T-helper 22 cell (primary cell): ENCODE data around the gene ZFP3.
"Not testable (repeated sequence)": the region's sequence is repeated elsewhere in the genome, so short reads cannot be mapped to it uniquely, and the experiment has no call there.

Experiments
- DNase-seq: peaks from one replicate; pipeline ENCODE4 v3.0.0-alpha.2; 2020; ENCODE audit warnings: low read depth

ZFP3 gene

DNA sequence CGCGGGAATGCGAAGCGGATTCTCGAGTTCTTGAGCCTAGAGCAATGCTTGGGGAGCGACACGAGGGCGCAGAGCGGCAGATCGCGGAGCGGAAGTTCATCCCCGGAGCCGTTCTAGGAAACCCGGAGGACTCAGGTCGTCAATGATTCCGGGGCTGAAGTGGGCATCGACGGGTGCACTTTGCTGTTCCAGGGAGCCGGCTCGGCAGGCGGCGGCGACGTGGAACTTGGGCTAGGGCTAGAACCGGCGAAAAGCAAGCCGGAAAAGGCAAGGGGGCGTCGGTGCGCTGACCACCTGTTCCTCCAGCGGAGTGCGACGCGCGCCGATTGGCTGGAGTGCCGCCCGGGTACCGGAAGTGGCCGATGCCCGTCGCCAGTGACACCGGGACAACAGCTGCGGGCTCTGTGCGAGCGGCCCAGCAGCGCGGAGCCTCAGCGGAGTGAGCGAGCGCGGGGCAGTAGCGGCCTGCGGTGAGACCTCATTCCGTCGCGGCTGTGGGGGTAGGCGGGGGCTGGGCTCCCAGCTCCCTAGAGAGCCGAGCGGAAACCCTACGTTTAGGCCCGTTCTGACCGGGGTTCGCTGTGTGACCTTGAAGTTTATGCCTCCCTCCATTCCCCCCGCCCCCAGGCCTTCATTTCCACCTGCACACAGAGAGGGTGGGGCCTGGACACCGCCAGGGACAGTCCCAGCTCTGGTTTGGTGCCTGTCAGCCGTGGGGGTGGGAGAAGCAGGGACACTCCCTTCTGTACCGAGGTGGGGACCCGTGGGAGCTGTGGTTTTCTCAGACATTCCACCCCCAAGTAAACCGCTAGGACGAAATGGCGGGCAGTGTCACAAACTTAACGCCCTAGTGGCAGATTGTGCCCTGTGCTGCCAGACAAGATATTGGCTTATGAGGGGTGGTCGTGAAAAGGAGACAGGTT lies at the start of gene ZFP3:
ZFP3 (plus strand) TSS at position 362 of the 923 bp plus-strand sequence. CDS start 13,038 bp downstream, outside the sequence.
- DNase-seq: peak; percentile 48

DNA sequence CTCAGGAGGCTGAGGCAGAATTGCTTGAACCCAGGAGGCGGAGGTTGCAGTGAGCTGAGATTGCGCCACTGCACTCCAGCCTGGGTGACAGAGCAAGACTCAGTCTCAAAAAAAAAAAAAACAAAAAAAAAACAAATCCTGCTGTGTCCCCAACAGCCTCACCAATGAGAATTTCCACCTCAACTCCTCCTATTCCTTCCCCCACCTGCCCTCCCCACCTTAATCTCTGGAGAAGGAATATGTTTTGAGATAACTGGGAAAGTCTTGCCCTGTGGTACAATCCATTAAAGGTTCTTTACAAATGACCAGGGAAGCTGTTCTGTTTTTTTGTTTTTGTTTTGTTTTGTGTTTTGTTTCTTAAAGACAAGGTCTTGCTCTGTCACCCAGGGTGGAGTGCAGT lies 48.1 kb upstream of the ZFP3 start:
- DNase-seq: not testable (repeated sequence)

DNA sequence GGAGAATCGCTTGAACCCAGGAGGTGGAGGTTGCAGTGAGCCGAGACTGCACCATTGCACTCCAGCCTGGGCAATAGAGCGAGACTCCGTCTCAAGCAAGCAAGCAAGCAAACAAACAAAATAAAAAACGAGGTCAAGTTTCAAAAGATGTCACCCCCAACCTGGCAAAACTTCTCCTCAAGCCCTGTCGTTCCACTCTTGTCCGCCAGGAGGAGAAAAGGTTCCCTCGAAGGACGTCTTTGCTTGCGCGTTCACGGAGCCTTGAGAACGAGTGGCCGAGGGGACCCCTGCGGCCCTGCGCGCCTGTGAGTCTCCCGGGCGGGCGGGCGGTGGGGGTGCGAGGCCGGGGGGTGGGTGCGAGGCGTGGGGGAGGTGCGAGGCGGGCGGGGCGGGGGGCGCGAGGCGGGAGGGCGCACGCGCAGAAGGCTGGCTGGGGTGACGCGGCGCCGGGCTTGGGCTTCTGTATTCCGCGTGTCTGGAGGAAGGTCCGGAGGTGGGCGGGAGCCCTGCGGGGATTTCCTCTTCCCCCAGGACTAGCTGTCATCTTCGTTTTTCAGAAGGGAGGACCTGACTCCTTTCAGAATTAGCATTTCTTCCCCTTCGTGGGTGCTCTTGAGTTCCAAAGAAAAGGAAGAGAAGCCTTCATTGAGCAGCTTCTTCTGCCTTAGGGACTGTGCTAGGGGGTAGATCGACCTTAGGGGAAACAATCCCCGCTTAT lies 46.7 kb upstream of the ZFP3 start:
- DNase-seq: peak; percentile 62

DNA sequence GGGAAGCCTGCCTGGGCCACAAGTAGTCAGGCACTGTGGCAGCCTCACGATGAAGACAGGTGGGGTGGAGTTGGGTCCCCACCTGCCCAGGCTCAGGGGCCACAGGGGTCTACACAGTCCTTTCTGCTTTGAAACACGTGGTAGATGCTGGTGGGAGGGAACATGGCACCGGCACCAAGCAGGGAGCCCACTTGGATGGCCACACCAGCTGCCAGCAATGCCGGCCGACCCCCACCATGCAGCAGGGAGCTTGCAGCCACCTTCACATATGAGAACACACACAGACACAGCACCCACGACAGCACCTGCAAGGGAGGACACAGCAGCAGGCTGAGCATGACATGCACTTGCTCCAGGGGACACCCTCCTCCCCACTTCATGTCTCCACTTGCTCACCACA lies 45.4 kb upstream of the ZFP3 start:
- DNase-seq: no peak

DNA sequence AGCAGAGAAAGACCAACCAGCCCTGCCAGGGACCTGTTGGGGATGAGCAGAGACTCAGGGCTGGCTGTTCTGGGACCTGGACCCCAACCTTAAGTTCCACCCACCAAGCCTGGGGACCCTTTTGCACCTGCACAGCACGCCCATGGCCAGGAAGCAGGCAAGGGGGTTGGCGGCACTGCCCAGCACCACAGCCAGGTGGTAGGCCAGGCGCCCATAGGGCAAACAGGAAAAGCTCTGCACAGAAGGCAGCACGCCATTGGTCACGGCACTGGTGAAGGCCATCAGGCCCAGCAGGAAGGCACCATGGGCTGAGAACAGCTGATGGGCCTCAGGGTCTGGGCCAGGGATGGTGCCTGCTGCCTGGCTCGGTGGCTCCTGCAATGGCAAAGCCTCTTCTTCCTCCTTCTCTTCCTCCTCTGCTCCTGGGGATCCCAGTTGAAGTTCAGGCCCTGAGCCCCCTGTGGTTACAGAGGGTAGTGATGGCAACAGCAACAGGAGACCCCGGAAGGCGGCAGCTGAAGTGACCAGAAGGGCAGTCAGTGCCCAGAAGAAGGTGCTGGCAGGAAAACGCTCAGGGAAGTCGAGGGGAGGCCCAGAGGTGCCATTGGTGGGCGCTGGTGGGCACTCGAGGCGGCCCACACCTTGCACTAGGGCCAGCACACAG lies 44.8 kb upstream of the ZFP3 start:
- DNase-seq: no peak

DNA sequence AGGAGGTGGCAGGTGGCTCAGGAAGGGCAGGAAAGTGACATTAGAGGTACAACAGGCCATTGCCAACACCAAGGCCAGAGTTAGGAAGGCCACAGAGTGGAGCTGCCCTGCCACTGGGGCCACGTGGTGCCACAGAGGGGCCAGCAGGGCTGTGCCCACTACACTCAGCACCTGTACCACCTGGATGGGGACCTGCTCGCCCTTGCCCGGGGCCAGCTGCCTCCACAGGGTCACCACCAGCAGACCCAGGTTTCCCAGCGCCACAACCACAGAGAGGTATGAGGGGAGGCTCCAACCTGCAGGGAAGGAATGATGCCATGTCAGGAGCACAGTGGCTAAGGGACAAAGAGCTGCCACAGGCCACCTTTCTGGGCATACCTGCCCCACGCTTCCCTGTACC lies 44.2 kb upstream of the ZFP3 start:
- no peak for DNase-seq

DNA sequence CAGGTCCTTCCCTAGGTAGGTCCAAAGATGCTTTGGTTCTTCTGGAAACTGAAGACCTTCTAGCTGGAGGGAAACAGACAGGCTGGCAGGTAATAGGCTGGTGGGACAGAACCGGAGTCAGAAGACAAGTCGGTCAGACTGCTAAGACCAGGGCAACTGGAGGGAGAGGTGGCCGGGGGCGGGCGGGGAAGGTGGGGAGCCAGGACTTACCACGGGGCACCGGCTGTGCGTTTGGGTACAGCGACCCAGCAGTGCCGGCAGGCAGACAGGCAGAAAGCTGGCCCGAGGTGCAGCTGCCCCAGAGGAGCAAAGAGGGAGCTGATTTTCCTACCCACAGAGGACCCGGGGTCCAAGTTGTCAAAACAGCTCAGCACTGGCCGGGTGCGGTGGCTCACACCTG lies 43.6 kb upstream of the ZFP3 start:
- no peak for DNase-seq

DNA sequence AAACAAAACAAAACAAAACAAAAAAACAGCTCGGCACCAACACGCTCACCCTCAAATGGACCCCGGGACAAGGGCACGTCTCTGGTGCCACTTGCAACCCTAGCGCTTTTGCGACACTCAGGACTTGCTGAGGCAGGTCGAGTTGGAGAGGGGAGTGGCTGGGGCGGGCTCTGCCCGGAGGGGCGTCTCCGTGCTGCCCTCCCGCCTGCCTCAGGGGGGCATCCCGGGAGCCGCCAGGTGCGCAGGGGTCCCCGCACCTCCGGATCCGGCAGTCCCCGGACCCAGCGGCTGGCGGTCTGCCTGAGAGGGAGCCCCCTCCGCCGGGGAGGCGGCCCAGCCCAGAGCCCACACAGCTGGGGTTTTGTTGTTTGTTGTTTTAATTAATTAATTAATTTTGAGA lies 43.0 kb upstream of the ZFP3 start, which contains the start of gene SLC52A1:
SLC52A1 (minus strand) TSS at position 112 of the 400 bp plus-strand sequence. CDS start 820 bp downstream, outside the sequence.
- no peak for DNase-seq

DNA sequence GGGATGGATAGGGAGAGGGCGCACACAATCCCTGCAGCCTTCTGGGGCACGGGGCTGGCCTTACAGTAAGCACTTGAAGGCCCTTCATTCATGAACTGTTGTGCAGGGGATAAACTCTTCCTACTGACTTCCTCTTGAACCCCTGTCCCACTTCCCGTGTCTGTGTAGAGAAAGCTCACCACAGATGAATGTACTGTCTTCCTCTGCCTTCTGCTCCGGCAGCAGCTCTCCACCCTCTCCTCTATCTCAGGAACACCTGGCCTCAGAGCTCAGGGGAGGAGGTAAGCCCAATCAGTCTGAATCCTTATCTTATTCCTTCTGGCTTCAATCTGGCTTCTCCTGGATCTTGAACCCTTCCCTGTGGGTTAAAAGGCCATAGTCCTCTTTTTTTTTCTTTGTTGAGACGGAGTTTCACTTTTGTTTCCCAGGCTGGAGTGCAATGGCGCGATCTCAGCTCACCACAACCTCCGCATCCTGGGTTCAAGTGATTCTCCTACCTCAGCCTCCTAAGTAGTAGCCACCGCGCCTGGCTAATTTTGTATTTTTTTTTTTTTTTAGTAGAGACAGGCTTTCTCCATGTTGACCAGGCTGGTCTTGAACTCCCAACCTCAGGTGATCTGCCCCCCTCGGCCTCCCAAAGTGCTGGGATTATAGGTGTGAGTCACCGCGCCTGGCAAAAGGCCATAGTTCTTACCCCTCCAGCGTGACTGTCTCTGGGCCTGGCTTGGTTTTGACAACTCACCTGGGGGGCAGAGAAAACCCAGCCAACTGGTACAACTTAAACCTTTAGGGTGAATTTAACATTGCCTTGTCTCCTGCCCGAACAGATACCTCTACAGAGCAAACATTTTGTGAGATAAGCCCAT lies 35.9 kb upstream of the ZFP3 start:
- no peak for DNase-seq

DNA sequence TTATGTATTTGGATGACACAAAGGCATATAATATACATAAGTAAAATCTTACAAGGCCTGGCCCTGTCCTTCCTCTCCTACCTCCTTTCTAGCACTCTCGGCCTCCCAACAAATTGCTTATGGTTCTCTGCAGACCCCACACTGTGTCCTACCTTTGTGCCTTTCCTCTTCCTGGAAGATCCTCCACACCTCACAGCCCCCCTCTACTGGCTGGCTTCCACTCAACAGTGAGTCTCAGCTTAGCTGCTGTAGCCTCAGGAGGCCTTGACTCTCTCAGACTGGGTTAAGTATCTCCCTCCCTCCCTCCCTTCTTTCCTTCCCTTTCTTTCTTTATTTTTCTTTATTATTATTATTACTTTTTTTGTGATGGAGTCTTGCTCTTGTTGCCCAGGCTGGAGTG lies 34.7 kb upstream of the ZFP3 start:
- DNase-seq: no peak

DNA sequence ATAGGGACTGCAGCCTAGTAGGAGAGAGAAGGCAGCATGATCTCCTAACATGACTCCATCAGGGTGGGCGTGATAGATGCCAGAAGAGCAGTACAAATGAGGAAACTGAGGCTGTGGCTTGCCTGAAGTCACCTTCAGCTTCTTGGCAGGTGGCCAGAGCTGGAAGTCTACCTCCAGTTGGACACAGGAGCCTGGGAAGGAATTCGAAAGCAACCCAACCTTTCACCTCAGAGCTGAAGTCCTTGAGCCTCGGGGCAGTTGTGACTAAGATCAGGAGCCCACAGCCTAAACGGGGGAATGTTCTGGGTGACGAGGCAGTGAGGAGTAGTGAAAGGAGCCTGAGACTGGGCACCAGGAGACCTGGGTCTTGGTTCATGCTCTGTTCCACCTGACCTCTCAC lies 33.6 kb upstream of the ZFP3 start:
- DNase-seq: no peak

DNA sequence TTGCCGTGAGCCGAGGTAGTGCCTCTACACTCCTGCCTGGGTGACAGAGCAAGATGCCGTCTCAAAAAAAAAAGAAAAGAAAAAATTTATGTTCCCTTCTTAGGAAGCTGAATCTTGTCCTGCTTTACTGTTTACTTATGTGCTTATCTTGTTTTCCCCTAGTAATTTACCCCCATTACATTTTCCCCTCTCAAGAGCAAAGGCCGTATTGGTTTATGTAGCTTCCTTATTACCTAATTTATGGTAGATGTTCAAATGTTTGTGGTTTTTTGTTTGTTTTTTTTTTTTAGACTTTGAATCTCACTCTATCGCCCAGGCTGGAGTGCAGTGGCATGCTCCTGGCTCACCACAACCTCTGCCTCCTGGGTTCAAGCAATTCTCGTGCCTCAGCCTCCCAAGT lies 32.8 kb upstream of the ZFP3 start:
- no peak for DNase-seq

DNA sequence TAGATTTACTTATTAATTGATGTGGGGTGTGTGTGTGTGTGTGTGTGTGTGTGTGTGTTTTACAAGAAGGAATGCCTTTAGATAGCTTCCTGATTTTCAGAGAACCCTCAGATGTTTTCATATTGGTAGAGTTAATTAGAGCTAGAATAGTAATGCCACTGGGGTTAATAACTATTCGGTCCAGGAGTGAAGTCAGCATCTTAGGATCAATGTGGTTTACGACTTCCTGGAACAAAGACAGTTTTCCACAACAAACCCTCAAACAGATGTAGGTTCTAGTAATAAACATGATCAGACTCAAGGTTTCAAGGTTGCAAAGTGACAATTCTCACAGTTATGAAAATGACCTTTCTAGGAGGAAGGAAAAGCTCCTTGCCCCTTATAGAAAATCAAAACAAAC lies 30.8 kb upstream of the ZFP3 start:
- DNase-seq: no peak

DNA sequence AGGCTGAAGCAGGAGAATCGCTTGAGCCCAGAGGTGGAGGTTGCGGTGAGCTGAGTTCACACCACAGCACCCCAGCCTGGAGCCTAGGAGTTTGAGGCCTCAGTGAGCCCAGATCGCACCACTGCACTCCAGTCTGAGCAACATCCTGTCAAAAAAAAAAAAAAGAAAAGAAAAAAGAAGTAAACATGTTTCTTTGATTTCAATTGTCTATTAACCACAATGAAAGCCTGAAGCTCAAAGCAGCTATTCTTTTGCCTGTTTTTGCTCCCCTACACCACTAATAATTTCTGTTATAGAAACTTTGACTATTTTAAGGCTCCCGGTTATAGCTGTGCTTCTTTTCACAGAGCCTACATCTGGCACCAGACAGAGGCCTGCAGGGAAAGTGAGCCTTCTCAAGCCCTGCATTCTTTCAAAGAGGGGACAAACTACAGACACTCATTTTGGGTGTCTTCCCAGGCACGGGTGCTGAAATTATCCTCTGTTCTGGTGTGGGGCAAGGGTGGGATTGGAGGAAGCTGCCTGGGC lies 28.9 kb upstream of the ZFP3 start:
- DNase-seq: peak; percentile 72

DNA sequence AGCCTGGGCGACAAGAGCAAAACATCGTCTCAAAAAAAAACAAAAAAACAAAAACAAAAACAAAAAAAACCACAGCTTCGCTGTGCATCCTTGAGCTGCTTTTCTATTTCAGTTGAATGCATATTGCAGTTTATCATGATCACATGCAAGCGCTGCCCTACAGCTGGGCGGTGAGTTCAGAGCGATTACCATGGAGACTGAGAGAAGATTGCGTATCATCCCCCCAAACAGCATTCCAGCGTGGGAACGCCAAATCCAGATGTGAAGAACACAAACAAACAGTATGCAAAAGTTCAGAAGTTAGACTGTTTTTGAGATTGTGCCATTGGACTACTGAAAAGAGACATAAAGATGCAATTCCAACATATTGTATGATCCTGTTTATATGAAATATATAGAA lies 28.0 kb upstream of the ZFP3 start:
- no peak for DNase-seq

DNA sequence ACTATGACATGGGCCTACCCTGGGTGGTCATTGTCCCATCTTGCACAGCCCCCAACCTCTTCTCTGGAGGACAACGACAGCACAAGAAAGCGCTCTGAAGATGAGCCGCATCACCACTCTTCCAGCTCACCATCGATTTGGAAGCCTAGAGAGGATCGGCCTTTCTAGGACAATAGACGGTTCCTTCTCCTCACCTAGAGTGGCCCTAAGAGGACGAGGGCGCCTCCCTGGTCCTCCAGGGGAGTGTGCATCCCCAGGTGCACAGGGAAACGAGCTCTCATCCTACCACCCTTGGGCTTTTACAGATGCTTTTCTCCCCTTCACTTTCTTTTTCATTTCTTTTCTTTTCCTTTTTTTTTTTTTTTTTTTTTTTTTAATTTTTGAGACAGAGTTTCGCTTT lies 22.7 kb upstream of the ZFP3 start:
- DNase-seq: no peak

DNA sequence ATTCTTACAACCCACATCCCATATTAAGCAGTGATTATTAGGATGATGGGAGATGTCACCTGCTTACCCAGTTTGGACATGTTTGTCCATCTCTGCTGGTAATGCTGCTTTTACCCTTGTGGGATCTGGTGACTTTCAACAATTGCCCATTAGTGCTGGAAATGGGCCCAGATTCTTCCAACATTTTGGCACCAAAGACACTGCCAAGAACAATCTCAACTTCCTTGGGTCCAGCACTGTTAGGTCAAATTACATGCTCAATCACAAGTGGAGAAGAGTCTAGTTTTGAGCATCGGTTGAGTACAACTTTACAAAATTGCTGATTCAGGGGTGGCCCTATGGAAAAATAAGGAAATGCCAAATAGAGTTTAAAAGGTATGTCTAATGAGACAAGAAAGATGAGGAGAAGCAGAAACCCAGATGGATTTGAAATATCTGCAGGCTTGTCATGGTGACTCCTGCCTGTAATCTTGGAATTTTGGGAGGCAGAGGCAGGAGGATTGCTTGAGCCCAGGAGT lies 13.0 kb upstream of the ZFP3 start:
- no peak for DNase-seq

DNA sequence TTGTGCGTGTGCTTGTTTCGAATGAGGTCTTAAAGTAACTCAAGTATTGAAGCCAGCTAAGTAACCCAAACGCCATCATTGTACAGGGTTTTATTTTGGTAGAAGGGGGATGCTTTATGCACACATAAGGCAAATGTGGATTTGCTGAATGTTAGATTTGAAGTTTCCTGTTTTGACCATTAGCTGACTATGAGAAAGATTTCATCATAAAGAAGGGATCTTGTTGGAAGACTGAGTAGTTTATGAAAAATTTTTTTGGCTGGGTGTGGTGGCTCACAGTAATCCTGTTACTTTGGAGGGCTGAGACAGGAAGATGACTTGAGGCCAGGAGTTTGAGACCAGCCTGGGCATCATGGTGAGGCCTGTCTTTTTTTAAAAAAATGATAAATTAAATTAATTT lies 10.0 kb upstream of the ZFP3 start:
- DNase-seq: no peak

DNA sequence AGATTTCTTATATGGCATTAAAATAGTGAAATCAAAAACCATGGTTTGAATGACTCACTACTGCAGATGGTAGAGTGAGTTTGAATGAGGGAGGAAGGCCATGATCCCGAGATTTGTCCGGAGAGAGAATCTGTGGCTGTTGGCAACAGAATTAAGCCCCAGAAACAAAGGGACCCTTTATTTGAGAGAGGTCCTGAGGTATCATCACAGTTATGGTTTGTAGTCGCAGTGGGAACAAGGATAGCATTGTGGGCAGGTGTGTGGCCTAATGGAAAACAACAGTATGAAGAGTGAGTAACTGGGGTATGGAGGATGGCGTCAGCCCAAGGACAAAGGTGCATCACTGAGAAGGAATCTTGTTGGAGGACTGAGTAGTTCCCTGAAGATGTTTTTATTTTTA lies 8.5 kb upstream of the ZFP3 start:
- no peak for DNase-seq

DNA sequence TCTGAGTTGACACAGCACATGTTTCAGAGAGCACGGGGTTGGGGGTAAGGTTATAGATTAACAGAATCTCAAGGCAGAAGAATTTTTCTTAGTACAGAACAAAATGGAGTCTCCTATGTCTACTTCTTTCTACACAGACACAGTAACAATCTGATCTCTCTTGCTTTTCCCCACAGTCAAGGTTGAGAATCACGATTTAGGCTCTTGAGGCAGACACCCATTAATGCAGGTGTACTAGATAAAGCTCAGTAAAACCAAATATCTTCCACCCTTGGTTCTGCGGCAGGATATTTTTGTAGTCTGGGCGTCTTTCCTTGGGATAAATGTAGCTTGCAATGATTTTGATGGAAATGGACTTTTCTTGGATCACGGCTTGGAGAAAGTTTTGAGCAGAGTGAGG lies 2.8 kb upstream of the ZFP3 start:
- not testable (repeated sequence) for DNase-seq

DNA sequence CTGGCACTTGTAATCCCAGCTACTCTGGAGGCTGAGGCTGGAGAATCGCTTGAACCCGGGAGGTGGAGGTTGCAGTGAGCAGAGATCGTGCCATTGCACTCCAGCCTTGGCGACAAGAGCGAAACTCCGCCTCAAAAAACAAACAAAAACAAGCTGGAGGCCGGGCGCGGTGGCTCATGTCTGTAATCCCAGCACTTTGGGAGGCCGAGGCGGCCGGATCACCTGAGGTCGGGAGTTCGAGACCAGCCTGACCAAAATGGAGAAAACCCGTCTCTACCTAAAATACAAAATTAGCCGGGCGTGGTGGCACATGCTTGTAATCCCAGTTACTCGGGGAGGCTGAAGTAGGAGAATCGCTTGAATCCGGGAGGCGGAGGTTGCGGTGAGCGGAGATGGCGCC lies 992 bp upstream of the ZFP3 start:
- not testable (repeated sequence) for DNase-seq
